Cardiac septum (tissue), 1 donor: Measurements from ENCODE around the gene WHRN. TPM values are rescaled to one million over a fixed set of nuclear protein-coding genes. Genes with fewer than 3 reads are reported as not detected.

Experiments used
- DNase-seq: peaks from one replicate; pipeline ENCODE4 v3.0.0-alpha.2; 2020; ENCODE audit warnings: low spot score
- intact Hi-C: fragments of 100-400 bp; cut with DNase I; formaldehyde crosslinking; loops from one replicate; pipeline ENCODE4 v1.14.0; 2022
- total RNA-seq: library from RNA; stranded (reverse); fragmentation: NEBNext Ultra II Directional; extraction: Animal tissue kit (Norgen Biotek cat#: 25700); gene quantifications from one replicate; pipeline ENCODE4 v1.2.1, GENCODE V29; 2021
- donor health status: DM: no; HTN: no; CAD: no.

WHRN gene
- total RNA-seq, 1 donor from 2014 or later = 0.35 TPM

DNA sequence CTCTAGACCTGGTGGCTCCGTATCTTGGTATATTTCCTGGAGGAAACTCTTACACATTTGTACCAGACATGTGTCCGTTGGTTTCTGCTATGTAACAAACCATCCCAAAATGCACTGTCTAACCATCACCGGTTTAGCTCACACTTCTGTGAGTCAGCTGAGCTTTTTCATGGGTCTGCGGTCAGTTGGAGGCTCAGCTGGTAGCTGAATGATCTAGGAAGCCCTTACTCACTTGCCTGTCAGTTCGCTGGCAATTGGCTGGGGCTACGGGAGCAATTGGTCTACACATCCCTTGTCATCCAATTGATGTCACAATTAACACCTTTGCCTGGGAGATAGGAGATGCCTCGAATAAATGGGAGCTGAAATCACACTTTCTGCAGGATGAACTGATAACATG is 11.6 kb upstream of the WHRN start:
- intact Hi-C loops = no loop called here
- no peak for DNase-seq

DNA sequence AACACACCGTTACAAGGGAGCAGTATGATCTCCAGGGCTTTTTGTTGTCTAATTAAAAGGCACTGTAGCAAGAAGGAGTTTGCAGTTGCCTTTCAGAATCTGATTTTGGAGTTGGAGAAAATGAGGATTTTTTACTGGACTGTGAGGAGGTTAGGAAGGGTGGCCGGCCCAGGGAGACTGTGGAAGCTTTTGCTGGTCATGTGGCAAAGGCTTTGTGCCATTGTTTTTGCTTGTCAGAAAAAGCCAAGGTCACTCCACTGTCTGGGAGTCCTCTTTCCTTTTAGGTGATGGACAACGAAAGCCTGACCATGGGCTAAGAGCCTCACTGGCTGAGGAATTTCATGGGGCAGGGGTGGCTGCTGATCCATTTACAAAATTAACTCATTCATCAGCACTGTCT is 10.3 kb upstream of the WHRN start:
- intact Hi-C loops = no loop called here
- no peak for DNase-seq

DNA sequence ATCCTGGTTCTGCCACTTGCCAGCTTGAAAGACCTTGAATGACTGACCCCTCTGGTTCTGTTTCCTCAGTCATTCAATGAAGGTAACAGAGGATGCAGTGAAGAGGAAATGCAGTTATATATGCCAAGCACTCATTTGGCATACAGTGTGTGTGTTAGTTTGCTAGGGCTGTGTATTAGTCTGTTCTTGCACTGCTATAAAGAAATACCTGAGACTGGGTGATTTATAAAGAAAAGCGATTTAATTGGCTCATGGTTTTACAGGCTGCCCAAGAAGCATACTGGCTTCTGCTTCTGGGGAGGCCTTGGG is 8.6 kb upstream of the WHRN start:
- intact Hi-C loops = no loop called here
- no peak for DNase-seq

DNA sequence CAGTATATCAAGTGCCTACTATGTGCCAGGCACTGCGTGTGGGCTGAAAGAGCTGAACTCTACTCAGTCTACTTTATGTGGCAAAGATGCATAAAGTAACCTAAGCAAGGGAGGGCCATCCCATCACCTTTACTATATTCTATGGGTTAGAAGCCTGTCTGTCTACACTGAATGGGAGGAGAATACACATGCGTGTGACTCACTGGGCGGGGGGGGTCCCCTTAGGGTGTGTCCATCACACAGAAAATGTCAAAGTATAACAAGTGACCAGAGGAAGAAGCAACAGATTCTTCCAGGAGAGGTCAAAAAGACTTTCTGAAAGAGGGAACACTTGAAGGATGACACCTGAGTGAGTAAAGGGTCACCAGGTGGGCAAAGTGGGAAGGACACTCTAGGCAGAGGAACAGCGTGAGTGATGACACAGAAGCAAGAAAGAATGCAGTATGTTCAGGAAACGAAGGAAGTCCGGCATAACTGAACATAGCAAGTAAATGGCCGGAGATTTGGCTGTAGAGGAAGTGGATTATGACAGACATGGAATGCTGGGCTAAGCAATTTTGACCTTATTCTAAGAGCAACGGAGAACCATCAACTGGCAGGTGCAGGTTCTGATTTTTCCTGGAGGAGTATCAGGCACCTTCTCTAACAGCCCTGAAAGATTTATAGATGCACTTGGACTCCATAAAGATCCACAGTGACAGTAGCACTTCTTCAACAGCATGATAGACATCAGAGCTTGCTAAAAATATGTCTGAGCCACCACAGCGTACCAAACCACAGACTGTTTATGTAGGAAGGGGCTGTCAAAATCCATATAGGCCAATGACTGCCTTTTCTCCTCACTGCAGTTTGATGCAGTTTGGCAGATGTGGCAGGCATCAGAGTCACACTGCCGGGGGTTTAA is 8.0 kb upstream of the WHRN start:
- DNase-seq = no peak
- intact Hi-C loops = no loop called here

DNA sequence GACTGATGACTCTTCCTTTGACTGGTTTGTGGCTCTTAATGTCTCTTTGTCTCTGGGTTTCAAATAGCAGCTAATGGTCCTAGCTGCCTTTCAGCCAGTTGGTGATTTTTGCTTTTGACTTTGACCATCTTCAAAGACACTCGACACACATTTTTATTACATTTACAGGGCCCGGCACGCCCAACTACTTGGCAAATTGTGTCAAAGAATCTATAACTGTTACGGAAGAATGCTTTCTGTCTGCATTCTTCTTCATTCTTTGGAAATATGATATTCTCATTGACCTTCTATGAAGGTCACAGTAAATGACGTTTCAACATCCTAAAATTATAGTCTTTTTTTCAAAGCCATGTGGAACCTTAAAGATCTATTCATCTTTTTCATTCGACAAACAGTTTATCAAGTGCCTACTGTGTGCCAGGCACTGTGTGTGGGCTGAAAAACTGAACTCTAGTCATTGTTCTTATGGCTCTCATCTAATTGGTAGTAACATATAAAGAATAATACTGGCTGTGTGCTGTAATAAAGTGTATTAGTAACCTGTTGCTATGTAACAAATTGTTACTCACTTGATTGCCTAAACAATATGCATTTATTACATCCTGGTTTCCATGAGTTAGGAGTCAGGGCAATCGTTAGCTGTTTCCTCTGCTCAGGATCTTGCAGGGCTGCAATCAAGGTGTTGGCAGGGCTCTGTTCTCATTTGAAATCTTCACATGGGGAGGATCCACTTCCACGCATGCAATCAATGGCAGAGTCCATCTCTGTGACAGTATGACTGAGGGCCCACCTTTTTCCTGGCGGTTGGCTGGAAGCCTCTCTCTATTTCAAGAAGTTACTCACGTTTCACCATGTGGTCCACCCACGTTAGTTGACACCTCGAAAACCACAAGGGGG is 7.0 kb upstream of the WHRN start:
- intact Hi-C loops = no loop called here
- no peak for DNase-seq

DNA sequence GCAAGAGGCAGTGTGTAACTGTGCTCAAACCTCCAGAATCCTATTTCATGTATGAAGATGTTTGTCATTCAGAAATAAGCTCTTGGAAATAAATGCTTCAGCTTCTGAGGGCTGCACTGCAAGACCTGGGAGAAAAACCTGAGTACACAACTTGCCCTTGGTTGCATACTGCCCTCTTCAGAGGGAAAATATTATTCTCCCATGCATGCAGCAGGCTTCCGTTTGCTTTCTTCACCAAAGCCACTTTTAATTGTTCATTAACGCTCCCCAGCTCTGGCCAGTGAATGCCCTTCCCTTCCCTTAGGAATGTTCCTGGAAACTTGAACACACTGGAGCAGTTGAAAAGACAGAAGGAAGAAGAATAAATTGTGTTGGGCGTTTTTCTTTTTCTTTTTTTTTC is 2.5 kb upstream of the WHRN start:
- DNase-seq = no peak
- intact Hi-C loops = no loop called here

DNA sequence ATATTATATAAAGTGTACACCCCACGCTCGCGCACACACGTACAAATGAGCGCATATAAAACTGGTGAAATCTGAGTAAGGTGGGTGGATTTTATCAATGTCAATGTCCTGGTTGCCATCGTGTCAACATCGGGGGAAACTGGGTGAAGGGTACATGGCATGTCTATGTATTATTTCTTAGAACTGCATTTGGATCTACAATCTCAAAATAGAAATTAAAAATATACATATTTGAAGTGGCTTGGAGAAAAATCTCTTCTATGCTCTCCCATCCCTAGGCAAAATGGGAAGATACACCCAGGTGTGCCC is 763 bp upstream of the WHRN start:
- intact Hi-C loops = no loop called here
- no peak for DNase-seq

DNA sequence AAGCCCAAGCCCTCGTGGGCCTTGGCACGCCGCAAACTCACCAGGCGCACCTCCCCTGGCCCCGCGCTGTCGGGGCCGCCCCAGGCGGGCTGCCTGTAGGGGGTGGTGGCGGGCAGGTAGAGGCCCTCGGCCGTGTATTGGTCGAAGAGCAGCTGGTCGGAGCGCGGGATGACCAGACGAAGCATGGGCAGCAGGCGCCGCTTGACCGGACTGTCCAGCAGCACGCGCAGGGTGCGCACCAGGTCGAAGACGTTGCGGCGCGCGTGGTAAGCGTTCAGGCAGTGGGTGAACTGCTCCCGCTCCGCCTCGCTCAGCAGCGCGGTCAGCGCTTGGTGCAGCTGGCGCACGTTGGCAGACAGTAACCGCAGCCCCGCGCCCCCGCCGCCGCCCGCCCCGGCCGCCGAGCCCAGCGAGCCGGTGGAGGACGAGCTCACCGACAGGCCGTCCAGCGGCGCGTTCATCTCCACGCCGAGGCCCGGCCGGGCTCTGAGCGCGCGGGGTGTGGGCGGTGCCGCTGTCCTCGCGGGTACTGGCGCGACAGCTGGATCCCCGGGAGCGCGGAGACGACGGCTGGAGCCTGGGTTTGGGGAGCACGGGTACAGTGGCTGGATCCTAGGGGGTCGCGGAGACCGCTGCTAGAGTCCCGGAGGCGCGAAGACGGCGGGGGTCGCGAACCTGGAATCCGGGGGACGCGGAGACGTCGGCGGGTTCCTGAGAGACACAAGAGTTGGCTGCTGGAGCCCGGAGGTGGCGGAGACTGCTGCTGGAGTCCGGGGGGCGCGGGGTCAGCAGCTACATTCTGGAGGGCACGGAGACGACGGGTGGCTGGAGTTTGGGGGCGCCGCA is 709 bp downstream of the WHRN start:
- no peak for DNase-seq
- intact Hi-C loops = no loop called here

DNA sequence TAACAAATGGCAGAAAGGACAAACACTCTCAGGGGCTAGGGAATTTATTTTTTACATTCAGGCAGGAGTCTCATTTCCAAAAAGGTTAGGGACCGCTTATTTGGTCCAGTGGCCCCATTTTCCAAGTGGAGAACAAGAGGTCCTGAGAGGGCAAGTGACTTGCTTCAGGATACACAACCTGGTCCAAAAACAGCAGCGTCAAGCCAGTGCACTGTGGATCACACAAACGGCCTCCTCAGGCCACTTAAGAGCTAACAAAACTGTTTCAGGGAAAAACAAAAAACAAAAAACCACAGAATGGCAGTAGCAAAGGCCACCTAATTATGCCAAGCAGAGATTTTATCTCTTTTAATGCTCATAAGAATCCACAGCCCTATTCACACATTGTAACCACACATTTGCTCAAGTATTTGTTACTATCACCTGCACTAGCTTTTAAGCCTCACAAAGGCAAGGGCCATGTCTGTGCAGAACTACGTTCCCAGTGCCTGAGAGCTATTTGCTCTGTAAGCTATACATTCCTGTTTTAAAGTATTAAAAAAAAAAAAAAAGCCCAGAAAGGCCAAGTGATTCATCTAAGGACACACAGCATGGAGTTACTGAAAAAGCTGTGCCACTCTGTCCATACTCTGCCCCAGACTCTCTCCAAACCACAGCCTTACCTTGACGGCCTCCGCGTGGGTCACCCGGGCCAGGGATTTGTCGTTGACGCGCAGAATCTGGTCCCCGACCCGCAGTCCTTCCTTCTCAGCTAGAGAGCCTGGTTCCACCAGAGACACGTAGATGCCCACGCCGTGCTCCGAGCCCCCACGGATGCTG is 1.5 kb downstream of the WHRN start:
- intact Hi-C loops = no loop called here
- DNase-seq = no peak

DNA sequence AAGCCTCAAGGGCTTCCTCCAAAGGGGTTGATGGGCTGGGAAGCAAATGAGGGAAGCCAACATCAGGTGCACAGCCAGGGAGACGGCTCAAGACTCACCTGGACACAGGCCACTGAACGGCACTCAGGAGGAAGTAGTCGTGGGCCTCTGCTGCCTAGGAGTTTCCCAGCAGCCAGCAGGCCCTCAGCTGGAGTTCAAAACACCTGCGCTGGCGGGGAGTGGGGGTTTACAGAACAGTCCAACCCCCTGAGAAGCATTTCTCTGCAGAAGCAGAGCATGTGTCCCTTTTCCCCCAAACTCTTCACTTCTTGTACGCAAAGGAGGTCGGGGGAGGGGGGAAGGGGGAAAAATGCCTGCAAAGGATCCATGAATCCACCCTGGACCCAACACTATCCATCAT is 2.3 kb downstream of the WHRN start:
- intact Hi-C loops = no loop called here
- DNase-seq = no peak

DNA sequence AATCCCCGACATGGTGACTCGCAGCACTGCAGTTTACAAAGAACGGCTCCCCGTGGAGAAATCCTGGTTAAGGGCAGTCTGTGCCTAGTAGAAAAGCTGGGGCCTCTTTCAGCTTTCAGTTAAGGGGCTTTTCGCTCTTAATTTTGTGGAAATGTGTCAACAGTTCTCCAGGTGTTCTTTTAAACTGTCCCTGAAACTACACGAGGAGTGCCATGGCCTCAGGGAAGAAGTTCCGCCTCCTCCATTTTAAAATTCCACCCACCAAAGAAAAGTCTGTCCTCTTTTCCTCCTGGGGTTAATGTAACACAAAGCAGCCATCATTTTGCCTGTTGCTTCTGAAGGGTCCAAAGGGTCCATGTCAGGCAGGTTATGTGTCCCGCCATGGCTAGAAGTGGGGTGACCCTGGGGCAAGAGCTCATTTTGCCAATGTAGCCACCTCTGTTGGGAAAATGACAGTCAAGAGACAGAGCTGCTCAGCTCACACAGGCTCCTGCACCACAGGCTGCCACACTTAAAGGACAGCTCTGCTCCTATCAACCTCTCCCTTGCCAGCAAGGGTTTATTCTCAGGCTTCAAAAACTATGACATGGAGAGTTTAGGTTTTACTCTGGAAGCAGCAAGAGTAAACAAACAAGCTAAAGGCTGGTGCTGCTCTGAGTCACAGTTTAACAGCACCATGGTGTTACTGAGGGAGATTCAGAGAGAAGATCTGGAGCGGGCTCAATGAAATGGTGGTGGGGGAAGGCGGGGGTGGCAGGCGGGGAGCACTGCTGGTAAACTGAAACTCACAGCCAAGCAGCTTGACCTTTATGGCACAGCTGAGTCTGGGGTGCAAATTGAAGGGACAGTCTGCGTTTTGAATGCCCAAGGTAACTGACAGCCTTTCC is 3.2 kb downstream of the WHRN start:
- no peak for DNase-seq
- intact Hi-C loops = no loop called here

DNA sequence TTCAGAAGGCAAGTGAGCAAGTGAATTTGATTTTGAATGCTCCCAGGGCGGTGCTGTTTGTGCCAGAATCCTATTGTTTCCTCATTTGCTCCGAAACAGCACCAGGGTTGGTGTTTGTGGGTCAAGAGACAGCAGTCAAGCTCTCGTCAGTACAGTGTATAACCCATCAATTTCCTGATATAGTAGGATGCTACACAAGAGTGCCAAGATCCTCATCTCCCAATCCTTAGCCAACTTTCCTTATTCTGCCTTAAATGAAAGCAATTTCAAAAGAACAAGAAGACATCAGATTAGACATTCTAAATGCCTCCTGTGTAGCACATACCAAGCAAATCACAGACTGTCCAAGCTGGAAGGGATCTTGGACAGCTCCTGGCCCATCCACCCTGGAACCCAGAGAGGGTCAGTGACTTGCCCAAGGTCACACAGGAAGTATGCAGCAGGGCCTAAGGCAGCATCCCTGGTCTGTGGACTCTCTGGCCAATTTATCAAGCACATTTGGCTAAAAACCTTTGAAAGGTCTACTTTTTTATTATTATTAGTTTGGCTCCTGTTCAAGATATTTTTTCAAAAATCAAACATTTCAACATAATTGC is 4.5 kb downstream of the WHRN start:
- DNase-seq = no peak
- intact Hi-C loops = no loop called here

DNA sequence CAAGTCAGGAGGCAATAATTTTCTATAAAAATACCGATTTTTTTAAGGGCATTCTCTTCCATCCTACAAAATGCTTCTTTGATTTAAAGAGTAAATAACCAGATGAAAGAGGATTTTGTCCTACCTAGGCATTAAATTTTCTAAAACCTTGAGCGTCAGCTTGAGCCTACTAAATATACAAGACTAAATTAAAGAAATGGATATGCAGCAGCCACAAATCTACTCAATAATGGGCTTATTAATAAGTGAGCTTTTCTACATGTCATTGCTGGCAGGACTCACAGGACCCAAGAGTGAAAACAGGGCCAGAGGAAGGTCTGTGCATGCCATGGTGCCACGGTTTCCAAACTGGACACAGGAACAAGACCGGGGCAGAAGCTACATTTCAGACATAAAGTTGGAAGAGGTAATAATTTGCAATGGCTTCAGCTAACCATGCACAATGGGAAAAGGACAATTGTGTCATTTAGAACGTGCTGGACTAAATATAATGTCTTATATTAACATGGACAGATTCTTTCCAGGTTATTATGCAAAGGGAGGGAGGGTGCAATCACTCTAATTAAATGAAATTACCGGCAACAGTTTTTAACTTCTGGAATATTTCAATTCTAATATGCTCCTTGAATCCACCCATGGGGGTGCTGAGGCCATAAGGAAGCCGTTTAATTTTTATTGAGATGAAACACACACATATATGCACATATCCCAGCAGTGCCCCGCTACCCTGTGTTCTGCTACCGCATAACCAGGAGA is 5.2 kb downstream of the WHRN start:
- DNase-seq = no peak
- intact Hi-C loops = no loop called here

DNA sequence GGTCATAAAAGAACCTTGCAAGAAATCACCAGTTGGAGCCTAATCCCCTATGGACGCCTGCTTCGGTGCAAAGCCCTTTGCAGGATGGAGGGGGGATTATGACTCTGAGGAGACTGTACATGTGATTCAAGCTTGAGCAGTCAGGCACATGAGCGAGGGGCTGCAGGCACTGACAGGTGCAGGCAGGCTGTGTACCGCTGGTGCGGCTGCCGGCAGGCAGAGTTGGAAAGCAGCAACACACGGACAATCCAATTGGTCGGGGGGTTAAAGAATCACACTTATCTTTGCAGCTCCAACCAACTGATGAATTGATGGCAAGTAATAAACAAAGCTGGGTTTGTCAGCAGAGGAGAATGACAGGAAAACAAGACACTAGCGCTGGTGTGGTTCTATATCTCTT is 5.7 kb downstream of the WHRN start:
- no peak for DNase-seq
- intact Hi-C loops = no loop called here

DNA sequence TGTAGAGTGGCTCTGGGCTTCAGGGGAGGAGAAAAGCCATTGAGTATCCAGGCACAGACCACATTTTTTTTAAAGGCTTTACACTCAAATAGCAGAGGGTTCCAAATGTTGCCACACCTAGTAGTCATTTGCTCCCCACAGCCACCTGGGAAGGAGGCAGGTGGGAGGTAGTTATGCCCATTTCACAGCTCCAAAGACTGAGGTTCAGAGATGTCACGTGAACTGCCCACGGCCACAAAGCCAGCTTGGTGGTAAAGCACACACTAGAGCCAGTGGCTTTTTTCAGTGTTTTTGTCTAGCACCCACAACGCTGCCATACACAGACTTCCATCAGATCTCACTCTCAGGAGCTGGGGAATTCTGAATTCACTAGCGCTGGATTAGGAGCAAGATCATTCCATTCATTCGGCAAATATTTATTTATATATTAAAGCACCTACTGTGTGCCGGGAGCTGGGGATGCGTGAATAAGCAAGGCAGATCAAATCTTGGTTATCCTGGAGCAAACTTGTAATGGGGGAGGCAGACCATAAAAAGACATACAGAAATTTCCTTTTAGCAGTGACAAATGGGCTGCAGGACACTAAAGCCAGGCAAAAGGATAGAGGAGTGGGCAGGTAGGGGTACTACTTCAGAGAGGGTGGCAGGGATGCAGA is 7.4 kb downstream of the WHRN start:
- intact Hi-C loops = no loop called here
- DNase-seq = no peak

DNA sequence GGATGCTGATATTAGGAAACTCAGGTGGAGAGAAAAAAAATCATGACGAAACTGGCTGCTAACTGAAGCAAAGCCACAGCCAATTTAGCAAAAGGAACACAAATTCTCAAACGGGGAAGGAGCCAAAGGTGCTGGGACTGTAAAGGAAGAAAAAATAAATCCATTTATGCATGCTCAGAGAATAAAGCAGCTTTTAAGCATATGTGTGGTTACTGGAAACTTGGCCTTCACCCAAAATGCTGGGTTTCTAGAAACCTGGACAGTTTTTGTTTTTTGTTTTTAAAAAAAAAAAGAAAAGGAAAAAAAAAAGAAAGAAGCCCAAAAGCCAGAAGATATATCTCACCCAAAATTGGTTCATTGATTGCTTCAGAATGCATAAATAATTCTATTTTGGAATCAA is 8.0 kb downstream of the WHRN start:
- intact Hi-C loops = no loop called here
- no peak for DNase-seq

DNA sequence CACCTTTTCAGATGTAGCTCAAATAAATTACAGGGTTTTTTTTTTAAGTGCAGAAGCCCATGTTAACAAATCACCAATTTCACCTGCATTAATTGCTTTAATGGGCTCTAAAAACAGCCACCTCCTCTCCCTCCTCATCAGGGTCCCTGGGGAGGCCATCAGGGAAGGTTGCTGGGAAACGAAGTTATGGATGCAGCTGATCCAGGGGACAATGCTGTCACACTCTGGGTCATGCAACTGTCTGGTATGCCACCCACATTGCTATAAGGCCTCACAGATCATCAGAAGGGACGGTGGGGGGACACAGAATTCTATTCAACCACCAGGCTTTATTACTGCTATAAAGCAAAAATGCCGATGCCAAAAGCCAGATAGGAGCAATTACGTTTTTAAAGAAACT is 9.3 kb downstream of the WHRN start:
- intact Hi-C loops = no loop called here
- no peak for DNase-seq
